Measurements from ENCODE around the gene ATXN2. TPM values are rescaled to one million over a fixed set of nuclear protein-coding genes. Genes with fewer than 3 reads are reported as not detected.
"Not testable (repeated sequence)": the region's sequence is repeated elsewhere in the genome, so short reads cannot be mapped to it uniquely, and the experiment has no call there.

The ATXN2 gene
- total RNA-seq, 3 donors from 2014 or later = 49.9 to 82.5 (median 55.4) TPM

GRCh38 chr12:111519083-111519482 is 80.0 kb downstream of the ATXN2 start:
- Histone ChIP-seq H3K9me3 (no peaks in the 10 kb centered on the region), H3K36me3 (ENCODE audit: low read depth) (no peaks in the 10 kb centered on the region), H3K4me3 (no peak overlapping the region), H3K4me1 (ENCODE audit: low read depth) (no peaks in the 10 kb centered on the region)
- ATAC-seq = no peak
- TF ChIP-seq, protein P1, sequence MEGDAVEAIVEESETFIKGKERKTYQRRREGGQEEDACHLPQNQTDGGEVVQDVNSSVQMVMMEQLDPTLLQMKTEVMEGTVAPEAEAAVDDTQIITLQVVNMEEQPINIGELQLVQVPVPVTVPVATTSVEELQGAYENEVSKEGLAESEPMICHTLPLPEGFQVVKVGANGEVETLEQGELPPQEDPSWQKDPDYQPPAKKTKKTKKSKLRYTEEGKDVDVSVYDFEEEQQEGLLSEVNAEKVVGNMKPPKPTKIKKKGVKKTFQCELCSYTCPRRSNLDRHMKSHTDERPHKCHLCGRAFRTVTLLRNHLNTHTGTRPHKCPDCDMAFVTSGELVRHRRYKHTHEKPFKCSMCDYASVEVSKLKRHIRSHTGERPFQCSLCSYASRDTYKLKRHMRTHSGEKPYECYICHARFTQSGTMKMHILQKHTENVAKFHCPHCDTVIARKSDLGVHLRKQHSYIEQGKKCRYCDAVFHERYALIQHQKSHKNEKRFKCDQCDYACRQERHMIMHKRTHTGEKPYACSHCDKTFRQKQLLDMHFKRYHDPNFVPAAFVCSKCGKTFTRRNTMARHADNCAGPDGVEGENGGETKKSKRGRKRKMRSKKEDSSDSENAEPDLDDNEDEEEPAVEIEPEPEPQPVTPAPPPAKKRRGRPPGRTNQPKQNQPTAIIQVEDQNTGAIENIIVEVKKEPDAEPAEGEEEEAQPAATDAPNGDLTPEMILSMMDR (IDR thresholded peaks at IDR 0.05) = no peak
- intact Hi-C loops (cut with DNase I, micrococcal nuclease) = no loop called here
- no peak for DNase-seq

DNA sequence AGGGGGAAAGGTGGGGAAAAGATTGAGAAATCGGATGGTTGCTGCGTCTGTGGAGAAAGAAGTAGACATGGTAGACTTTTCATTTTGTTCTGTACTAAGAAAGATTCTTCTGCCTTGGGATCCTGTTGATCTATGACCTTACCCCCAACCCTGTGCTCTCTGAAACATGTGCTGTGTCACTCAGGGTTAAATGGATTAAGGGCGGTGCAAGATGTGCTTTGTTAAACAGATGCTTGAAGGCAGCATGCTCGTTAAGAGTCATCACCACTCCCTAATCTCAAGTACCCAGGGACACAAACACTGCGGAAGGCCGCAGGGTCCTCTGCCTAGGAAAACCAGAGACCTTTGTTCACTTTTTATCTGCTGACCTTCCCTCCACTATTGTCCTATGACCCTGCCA is 91.4 kb downstream of the ATXN2 start:
- DNase-seq; H3K9me3 ChIP-seq; ATAC-seq; H3K36me3 ChIP-seq (ENCODE audit: low read depth); intact Hi-C loops (cut with DNase I, micrococcal nuclease); H3K4me1 ChIP-seq (ENCODE audit: low read depth); H3K4me3 ChIP-seq: not testable (repeated sequence)

- H3K9me3 ChIP-seq; H3K4me3 ChIP-seq; intact Hi-C loops (cut with DNase I, micrococcal nuclease); H3K4me1 ChIP-seq (ENCODE audit: low read depth); H3K36me3 ChIP-seq (ENCODE audit: low read depth); ATAC-seq; DNase-seq: not testable (repeated sequence)
Measured at GRCh38 chr12:111507258-111507657, 91.9 kb downstream of the ATXN2 start.

DNA sequence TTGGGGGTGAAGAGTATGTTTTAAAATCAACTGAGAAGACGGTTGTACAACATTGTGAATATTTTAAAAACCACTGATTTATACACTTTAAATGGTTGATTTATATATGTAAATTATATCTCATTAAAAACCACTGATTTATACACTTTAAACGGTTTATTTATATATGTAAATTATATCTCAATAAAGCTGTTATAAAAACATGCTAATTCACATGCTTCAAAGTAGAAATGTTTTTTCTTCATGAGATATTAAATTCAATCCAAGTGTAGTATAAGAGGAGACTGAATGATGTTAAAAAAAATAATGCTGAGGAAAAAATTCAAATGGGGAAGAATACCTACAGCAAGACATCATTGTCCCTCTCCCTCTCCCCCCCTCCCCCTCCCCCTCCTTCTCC is 92.9 kb downstream of the ATXN2 start:
- TF ChIP-seq, protein P1 (IDR thresholded peaks at IDR 0.05) = no peak
- ATAC-seq (no peak), DNase-seq (no peak)
- Histone ChIP-seq H3K4me3 (no peak overlapping the region), H3K4me1 (ENCODE audit: low read depth) (no peaks in the 10 kb centered on the region), H3K9me3 (no peaks in the 10 kb centered on the region), H3K36me3 (ENCODE audit: low read depth) (peaks cover 3% of the 10 kb centered on the region)
- intact Hi-C loops (cut with DNase I, micrococcal nuclease) = no loop called here

- H3K9me3 ChIP-seq = no peaks in the 10 kb centered on the region
- peaks cover 3% of the 10 kb centered on the region for H3K36me3 ChIP-seq (ENCODE audit: low read depth)
- H3K4me3 ChIP-seq = no peak overlapping the region
- no peaks in the 10 kb centered on the region for H3K4me1 ChIP-seq (ENCODE audit: low read depth)
- intact Hi-C loops (cut with DNase I, micrococcal nuclease) = no loop called here
- DNase-seq (no peak), ATAC-seq (no peak)
- TF ChIP-seq, protein P1 (IDR thresholded peaks at IDR 0.05) = no peak
Measured at GRCh38 chr12:111505601-111506036, 93.5 kb downstream of the ATXN2 start.

DNA sequence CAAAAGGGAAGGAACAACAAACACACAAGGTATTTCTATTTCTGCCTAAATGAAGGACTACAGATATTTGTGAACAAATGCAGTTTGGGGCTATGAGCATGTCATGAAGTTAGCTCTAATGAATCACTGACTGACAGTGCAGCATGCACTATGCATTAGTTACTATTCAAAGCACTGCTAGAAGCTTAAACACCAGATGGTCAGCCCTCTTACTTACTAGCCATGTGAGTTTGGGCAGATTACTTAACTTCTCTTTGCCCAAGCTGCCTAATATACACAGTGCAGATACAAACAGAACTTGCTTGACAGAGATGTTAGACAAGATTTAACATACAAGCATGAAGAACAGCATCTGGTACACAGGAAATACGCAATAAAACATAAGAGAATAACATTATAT is 96.0 kb downstream of the ATXN2 start:
- Histone ChIP-seq H3K9me3 (no peaks in the 10 kb centered on the region), H3K4me3 (no peak overlapping the region), H3K4me1 (ENCODE audit: low read depth) (no peaks in the 10 kb centered on the region), H3K36me3 (ENCODE audit: low read depth) (no peaks in the 10 kb centered on the region)
- intact Hi-C loops (cut with DNase I, micrococcal nuclease) = no loop called here
- TF ChIP-seq, protein P1 (IDR thresholded peaks at IDR 0.05) = no peak
- DNase-seq (no peak), ATAC-seq (no peak)

DNA sequence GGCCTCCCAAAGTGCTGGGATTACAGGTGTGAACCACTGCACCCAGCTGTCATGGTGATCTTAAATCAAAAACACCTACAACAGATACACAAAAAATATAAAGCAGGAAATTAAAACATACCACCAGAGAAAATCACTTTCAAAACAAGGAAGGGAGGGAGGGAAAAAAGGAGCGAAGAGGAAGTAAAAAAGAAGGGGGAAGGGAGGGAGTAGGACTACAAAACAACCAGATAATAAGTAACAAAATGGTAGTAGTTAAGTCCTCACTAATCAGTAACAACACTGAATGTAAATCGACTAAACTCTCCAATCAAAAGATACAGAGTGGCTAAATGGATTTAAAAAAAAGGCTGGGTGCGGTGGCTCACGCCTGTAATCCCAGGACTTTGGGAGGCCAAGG is 104.4 kb downstream of the ATXN2 start:
- Histone ChIP-seq H3K36me3 (ENCODE audit: low read depth) (no peaks in the 10 kb centered on the region), H3K9me3 (no peaks in the 10 kb centered on the region), H3K4me1 (ENCODE audit: low read depth) (no peaks in the 10 kb centered on the region), H3K4me3 (no peak overlapping the region)
- TF ChIP-seq, protein P1 (IDR thresholded peaks at IDR 0.05) = no peak
- ATAC-seq = no peak
- intact Hi-C loops (cut with DNase I, micrococcal nuclease) = no loop called here
- DNase-seq = no peak

GRCh38 chr12:111492979-111493378 is 106.1 kb downstream of the ATXN2 start:
- H3K9me3 ChIP-seq; H3K4me3 ChIP-seq; H3K4me1 ChIP-seq (ENCODE audit: low read depth); H3K36me3 ChIP-seq (ENCODE audit: low read depth); ATAC-seq; DNase-seq; intact Hi-C loops (cut with DNase I, micrococcal nuclease): not testable (repeated sequence)

All from mucosa of descending colon (tissue), 3 donors.